Measurements from ENCODE around the gene AARS2.
A peak's percentile ranks its signal among the peaks of the same experiment; 100 is the strongest.

The AARS2 gene

GRCh38 chr6:44258921-44259320, 54.2 kb downstream of the AARS2 start:
- no peak for DNase-seq

GRCh38 chr6:44258325-44258863, 54.8 kb downstream of the AARS2 start:
- no peak for DNase-seq

- no peak for DNase-seq
These were observed 55.3 kb downstream of the AARS2 start for GRCh38 chr6:44257753-44258324.

- DNase-seq, result peak; percentile 62
These were observed 56.0 kb downstream of the AARS2 start, which contains the start of gene SLC35B2 for GRCh38 chr6:44257025-44257752. Gene SLC35B2 (minus strand): TSS chr6:44257528. CDS start chr6:44257410, 118 bp downstream.

- no peak for DNase-seq
These were observed 56.4 kb downstream of the AARS2 start for GRCh38 chr6:44256775-44257024.

GRCh38 chr6:44255871-44256774, 57.0 kb downstream of the AARS2 start:
- no peak for DNase-seq

GRCh38 chr6:44255105-44255808, 57.9 kb downstream of the AARS2 start:
- DNase-seq, result no peak

- DNase-seq, result no peak
These were observed 58.7 kb downstream of the AARS2 start for GRCh38 chr6:44254191-44255104.

- DNase-seq, result no peak
These were observed 59.6 kb downstream of the AARS2 start for GRCh38 chr6:44253307-44254101.

GRCh38 chr6:44251576-44252524, 61.3 kb downstream of the AARS2 start:
- DNase-seq, result no peak

GRCh38 chr6:44250718-44251123, 62.4 kb downstream of the AARS2 start:
- DNase-seq, result no peak

- no peak for DNase-seq
These were observed 63.0 kb downstream of the AARS2 start for GRCh38 chr6:44250067-44250717.

Measured in activated effector memory CD4-positive, alpha-beta T cell treated with Interleukin-2 at 50 U/mL for 16 hours (primary cell).